CD4-positive, alpha-beta T cell (primary cell): ENCODE results near the gene EXOC3. TPM values are rescaled to one million over a fixed set of nuclear protein-coding genes. Genes with fewer than 3 reads are reported as not detected.

Experiments used
- ATAC-seq: fragments of 200-7000 bp; cut with Tn5 transposase; one replicate; pipeline ENCODE4 v1.10.0; 2022; ENCODE audit warnings: mild to moderate bottlenecking; ENCODE audit not compliant: poor library complexity
- CTCF ChIA-PET: fragments of 350-600 bp; sonication (Branson Sonifier 250); formaldehyde crosslinking; loops from one replicate; lab custom pipeline; 2021; ENCODE audit warnings: antibody characterized with exemption, inconsistent platforms; lab: Charles Lee
- POLR2A ChIA-PET: fragments of 350-600 bp; sonication (Branson Sonifier 250); formaldehyde crosslinking; loops from one replicate; lab custom pipeline; 2021; ENCODE audit warnings: antibody characterized with exemption, inconsistent platforms; lab: Charles Lee
- DNase-seq, 14 experiments: peaks; one replicate each; pipeline ENCODE4 v3.0.0-alpha.2; 2013 to 2020; ENCODE audit warnings: mixed read lengths in 2 of 14
- H3K27ac ChIP-seq, 2 donors: one replicate each; pipeline versions ENCODE4 v1.5.1 to v1.7.0; 2013; ENCODE audit warnings: low read length in 2 of 2, low read depth in 1 of 2, mild to moderate bottlenecking in 1 of 2
- H3K27me3 ChIP-seq, 2 experiments: 1 replicate in 1 of 2; 2 replicates in 1 of 2; pipeline versions ENCODE4 v1.6.1 to v1.7.0; 2013; ENCODE audit warnings: low read length in 2 of 2, control low read depth in 1 of 2, mild to moderate bottlenecking in 1 of 2, moderate library complexity in 1 of 2; ENCODE audit not compliant: insufficient read depth in 2 of 2, control insufficient read depth in 1 of 2
- H3K36me3 ChIP-seq: one replicate; pipeline ENCODE4 v1.6.1; 2013; ENCODE audit warnings: low read length, control low read depth; ENCODE audit not compliant: insufficient read depth
- H3K4me1 ChIP-seq: one replicate; pipeline ENCODE4 v1.6.1; 2013; ENCODE audit warnings: low read length, control low read depth; ENCODE audit not compliant: insufficient read depth
- H3K4me3 ChIP-seq: one replicate; pipeline ENCODE4 v1.5.1; 2013; ENCODE audit warnings: mild to moderate bottlenecking, low read length, moderate library complexity
- H3K9me3 ChIP-seq, 2 experiments: 1 replicate in 1 of 2; 2 replicates in 1 of 2; pipeline versions ENCODE4 v1.6.1 to v1.7.0; 2013; ENCODE audit warnings: low read length in 2 of 2, mild to moderate bottlenecking in 2 of 2, control low read depth in 1 of 2, moderate library complexity in 1 of 2; ENCODE audit not compliant: control insufficient read depth in 1 of 2, insufficient read depth in 1 of 2
- H3K27ac Mint-ChIP-seq: one replicate; pipeline ENCODE4 v1.8.0; 2020; ENCODE audit warnings: mixed read lengths
- H3K27me3 Mint-ChIP-seq: one replicate; pipeline ENCODE4 v1.8.0; 2021; ENCODE audit warnings: mixed read lengths
- H3K36me3 Mint-ChIP-seq: one replicate; pipeline ENCODE4 v1.8.0; 2021; ENCODE audit warnings: low read depth, mixed read lengths
- H3K4me1 Mint-ChIP-seq: one replicate; pipeline ENCODE4 v1.8.0; 2021; ENCODE audit warnings: low read depth, mixed read lengths
- H3K4me3 Mint-ChIP-seq: one replicate; pipeline ENCODE4 v1.8.0; 2020; ENCODE audit warnings: mild to moderate bottlenecking, mixed read lengths
- H3K9me3 Mint-ChIP-seq: one replicate; pipeline ENCODE4 v1.8.0; 2020; ENCODE audit warnings: mixed read lengths
- intact Hi-C, 2 experiments: fragments of 100-400 bp; cut with DNase I in 1 of 2; cut with micrococcal nuclease in 1 of 2; formaldehyde crosslinking; loops; one replicate each; pipeline versions ENCODE4 v1.15.1 to v1.9.0; 2023 to 2025; cut with DNase I, micrococcal nuclease
- total RNA-seq, 174 experiments: library from RNA in 2 of 174; stranded (reverse) in 2 of 174; gene quantifications; one replicate each; pipeline ENCODE4 v1.2.3 and lab custom pipeline; 2021 to 2026
- TF ChIP-seq, protein P1 (sequence below): fragments of 200-600 bp; IDR thresholded peaks from one replicate; pipeline ENCODE4 v1.8.0; 2022; ENCODE audit warnings: antibody characterized with exemption, mild to moderate bottlenecking

The EXOC3 gene
- total RNA-seq, 2 experiments from 2014 or later: 82.4 to 84.1 TPM

DNA sequence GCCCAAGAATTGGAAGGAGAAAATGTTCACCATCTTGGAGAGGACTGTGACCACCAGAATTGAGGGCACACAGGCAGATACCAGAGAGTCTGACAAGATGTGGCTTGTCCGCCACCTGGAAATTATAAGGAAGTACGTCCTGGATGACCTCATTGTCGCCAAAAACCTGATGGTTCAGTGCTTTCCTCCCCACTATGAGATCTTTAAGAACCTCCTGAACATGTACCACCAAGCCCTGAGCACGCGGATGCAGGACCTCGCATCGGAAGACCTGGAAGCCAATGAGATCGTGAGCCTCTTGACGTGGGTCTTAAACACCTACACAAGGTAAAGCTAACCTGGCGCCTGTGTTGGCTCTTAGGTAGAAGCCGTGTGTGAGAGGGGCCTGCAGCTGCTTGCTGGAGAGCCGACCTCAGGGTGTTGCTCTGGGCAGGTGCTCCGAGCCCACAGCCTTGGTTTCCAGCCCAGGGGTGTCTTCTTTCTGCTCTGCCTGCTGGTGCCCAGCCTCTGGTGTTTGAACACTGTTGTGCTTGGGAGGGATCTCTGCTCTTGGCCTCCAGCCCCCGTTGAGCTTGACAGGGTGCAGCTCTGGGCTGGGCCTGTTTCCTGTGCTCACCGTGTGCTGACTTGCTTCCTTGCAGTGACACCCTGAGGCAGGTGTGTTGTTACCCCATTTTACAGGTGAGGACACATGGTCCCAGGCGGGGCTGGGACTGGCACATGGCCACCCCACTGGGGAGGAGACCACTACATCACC is 10.9 kb downstream of the EXOC3 start:
- ChIA-PET POLR2A (no interaction called here), CTCF (no interaction called here)
- peak; percentile 48 for ATAC-seq
- peaks cover 93% of the 10 kb centered on the region for H3K36me3 ChIP-seq
- H3K4me1 Mint-ChIP-seq: peaks cover 37% of the 10 kb centered on the region
- no peak overlapping the region for H3K27ac ChIP-seq
- no peaks in the 10 kb centered on the region for H3K27me3 ChIP-seq
- no peaks in the 10 kb centered on the region for H3K27me3 Mint-ChIP-seq
- peaks cover 10 to 18% of the 10 kb centered on the region in 2 experiments for H3K9me3 ChIP-seq
- no peak overlapping the region for H3K4me3 ChIP-seq
- TF ChIP-seq, protein P1, sequence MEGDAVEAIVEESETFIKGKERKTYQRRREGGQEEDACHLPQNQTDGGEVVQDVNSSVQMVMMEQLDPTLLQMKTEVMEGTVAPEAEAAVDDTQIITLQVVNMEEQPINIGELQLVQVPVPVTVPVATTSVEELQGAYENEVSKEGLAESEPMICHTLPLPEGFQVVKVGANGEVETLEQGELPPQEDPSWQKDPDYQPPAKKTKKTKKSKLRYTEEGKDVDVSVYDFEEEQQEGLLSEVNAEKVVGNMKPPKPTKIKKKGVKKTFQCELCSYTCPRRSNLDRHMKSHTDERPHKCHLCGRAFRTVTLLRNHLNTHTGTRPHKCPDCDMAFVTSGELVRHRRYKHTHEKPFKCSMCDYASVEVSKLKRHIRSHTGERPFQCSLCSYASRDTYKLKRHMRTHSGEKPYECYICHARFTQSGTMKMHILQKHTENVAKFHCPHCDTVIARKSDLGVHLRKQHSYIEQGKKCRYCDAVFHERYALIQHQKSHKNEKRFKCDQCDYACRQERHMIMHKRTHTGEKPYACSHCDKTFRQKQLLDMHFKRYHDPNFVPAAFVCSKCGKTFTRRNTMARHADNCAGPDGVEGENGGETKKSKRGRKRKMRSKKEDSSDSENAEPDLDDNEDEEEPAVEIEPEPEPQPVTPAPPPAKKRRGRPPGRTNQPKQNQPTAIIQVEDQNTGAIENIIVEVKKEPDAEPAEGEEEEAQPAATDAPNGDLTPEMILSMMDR: no peak
- peak in 2 of 14 experiments; percentile 1 to 31 for DNase-seq
- H3K27ac Mint-ChIP-seq: peak overlapping the region; percentile 80
- peaks cover 8% of the 10 kb centered on the region for H3K9me3 Mint-ChIP-seq
- peak overlapping the region; percentile 42 for H3K4me3 Mint-ChIP-seq
- H3K4me1 ChIP-seq: peaks cover 24% of the 10 kb centered on the region
- peaks cover 97% of the 10 kb centered on the region for H3K36me3 Mint-ChIP-seq
- intact Hi-C loops: no loop called here

DNA sequence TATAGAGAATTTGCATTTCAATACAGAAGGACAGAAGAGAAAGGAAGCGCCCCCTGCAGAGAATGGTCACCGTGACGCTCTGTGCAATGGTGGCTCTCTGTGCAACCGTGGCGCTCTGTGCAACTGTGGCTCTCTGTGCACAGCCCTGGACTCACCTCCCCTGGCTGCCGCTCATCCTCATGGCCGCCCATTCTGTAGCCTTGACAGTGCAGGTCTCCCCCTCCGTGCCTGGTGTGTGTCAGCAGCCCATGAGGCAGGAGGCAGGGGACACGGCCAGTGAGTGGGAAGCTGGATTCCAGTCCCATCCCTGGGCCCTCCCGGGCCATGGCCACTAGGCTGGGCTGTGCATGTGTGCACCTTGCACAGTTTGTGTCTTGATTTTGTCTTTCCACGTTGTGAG is 12.0 kb downstream of the EXOC3 start:
- no peak overlapping the region for H3K4me3 ChIP-seq
- no peak overlapping the region for H3K27ac ChIP-seq
- peaks cover 10 to 18% of the 10 kb centered on the region in 2 experiments for H3K9me3 ChIP-seq
- H3K9me3 Mint-ChIP-seq: peaks cover 8% of the 10 kb centered on the region
- H3K4me1 Mint-ChIP-seq: peaks cover 28% of the 10 kb centered on the region
- H3K4me3 Mint-ChIP-seq: no peak overlapping the region
- intact Hi-C loops: no loop called here
- TF ChIP-seq, protein P1: no peak
- CTCF ChIA-PET: no interaction called here
- peaks cover 25% of the 10 kb centered on the region for H3K4me1 ChIP-seq
- no peak overlapping the region for H3K27ac Mint-ChIP-seq
- peaks cover 94% of the 10 kb centered on the region for H3K36me3 ChIP-seq
- peaks cover 97% of the 10 kb centered on the region for H3K36me3 Mint-ChIP-seq
- ATAC-seq: no peak
- H3K27me3 ChIP-seq: no peaks in the 10 kb centered on the region
- DNase-seq: peak in 1 of 14 experiments; percentile 12
- H3K27me3 Mint-ChIP-seq: no peaks in the 10 kb centered on the region
- POLR2A ChIA-PET: no interaction called here

DNA sequence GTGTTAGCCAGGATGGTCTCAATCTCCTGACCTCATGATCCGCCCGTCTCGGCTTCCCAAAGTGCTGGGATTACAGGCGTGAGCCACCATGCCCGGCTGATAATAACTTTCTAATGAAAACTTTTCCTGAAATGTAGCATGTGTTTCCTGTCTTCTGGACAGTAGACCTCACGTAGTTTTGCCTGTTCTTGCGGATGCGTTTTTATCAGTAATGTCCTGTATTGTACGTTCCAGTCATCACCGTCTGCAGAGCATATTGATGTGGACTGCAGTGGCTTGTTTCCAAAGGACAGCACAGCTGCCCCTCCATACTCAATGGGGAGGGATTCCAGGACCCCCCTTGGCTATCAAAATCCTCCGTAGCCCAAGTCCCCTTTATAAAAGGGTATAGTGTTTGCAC is 12.8 kb downstream of the EXOC3 start:
- intact Hi-C loops: no loop called here
- ChIA-PET CTCF (no interaction called here), POLR2A (no interaction called here)
- H3K4me3 Mint-ChIP-seq: no peak overlapping the region
- H3K36me3 Mint-ChIP-seq: peaks cover 97% of the 10 kb centered on the region
- no peak for ATAC-seq
- Histone ChIP-seq H3K36me3 (peaks cover 93% of the 10 kb centered on the region), H3K27ac (no peak overlapping the region), H3K9me3 (peaks cover 10 to 18% of the 10 kb centered on the region in 2 experiments), H3K27me3 (no peaks in the 10 kb centered on the region), H3K4me1 (peaks cover 25% of the 10 kb centered on the region), H3K4me3 (no peak overlapping the region)
- TF ChIP-seq, protein P1: no peak
- H3K27ac Mint-ChIP-seq: no peak overlapping the region
- peaks cover 28% of the 10 kb centered on the region for H3K4me1 Mint-ChIP-seq
- H3K27me3 Mint-ChIP-seq: no peaks in the 10 kb centered on the region
- DNase-seq: no peak
- H3K9me3 Mint-ChIP-seq: peaks cover 8% of the 10 kb centered on the region
